K562 (cell line): Measurements from ENCODE around the gene TMEM120B. TPM values are rescaled to one million over a fixed set of nuclear protein-coding genes. Genes with fewer than 3 reads are reported as not detected.

ENCODE experiments used
- NFIC ChIP-seq: fragments of 450-650 bp; IDR thresholded peaks from 2 replicates; pipeline ENCODE4 v1.6.1; 2017; ENCODE audit warnings: mild to moderate bottlenecking, inconsistent platforms
- POLR2AphosphoS5 ChIP-seq: IDR thresholded peaks from 2 replicates; pipeline ENCODE4 v1.6.1; 2011; ENCODE audit warnings: mild to moderate bottlenecking, low read depth, low read length, moderate library complexity; ENCODE audit not compliant: control insufficient read depth, insufficient read depth
- RB1 ChIP-seq: fragments of 450-650 bp; IDR thresholded peaks from 2 replicates; pipeline ENCODE4 v1.6.1; 2017; ENCODE audit warnings: low read depth, mild to moderate bottlenecking
- RBFOX2 ChIP-seq: fragments of 200-400 bp; formaldehyde crosslinking; IDR thresholded peaks from 2 replicates; pipeline ENCODE4 v1.6.1; 2017; ENCODE audit warnings: low read depth, mild to moderate bottlenecking, low read length, moderate library complexity
- SRF ChIP-seq, 2 experiments: fragments of 250-450, 450-650 bp in 1 of 2; sonication (Bioruptor Pico) in 1 of 2; sonication (generic) in 1 of 2; formaldehyde crosslinking; IDR thresholded peaks; 2 replicates each; pipeline versions ENCODE4 v1.5.0 to v1.5.1; 2020 to 2022; ENCODE audit warnings: mild to moderate bottlenecking in 1 of 2, missing genetic modification reagents in 1 of 2
- TAF1 ChIP-seq: IDR thresholded peaks from 2 replicates; pipeline ENCODE4 v1.6.1; 2011; ENCODE audit warnings: mild to moderate bottlenecking, low read length, moderate library complexity; ENCODE audit not compliant: insufficient read depth, control insufficient read depth, severe bottlenecking; ENCODE audit errors: extremely low read depth
- TEAD2 ChIP-seq: fragments of 450-650 bp; IDR thresholded peaks from 2 replicates; pipeline ENCODE4 v1.6.1; 2016; ENCODE audit warnings: missing genetic modification characterization, control low read depth, missing compliant biosample characterization
- THRB ChIP-seq: fragments of 450-650 bp; formaldehyde crosslinking; conservative IDR thresholded peaks from 2 replicates; pipeline ENCODE4 v1.4.0; 2022; ENCODE audit warnings: mild to moderate bottlenecking, missing genetic modification characterization
- TOE1 ChIP-seq, 2 experiments: fragments of 450-650 bp in 1 of 2; sonication (generic) in 1 of 2; formaldehyde crosslinking in 1 of 2; IDR thresholded peaks; 2 replicates each; pipeline versions ENCODE4 v1.7.1 to v1.8.0; 2016 to 2022; ENCODE audit warnings: borderline replicate concordance in 2 of 2, mild to moderate bottlenecking in 2 of 2, antibody characterized with exemption in 1 of 2, inconsistent platforms in 1 of 2, low read depth in 1 of 2, missing genetic modification reagents in 1 of 2, moderate library complexity in 1 of 2
- UBTF ChIP-seq, 2 experiments: IDR thresholded peaks; 2 replicates each; pipeline ENCODE4 v1.6.1; 2012; ENCODE audit warnings: improper control_type of control experiment in 2 of 2, low read depth in 2 of 2, low read length in 2 of 2, borderline replicate concordance in 1 of 2
- YBX1 ChIP-seq: fragments of 450-650 bp; IDR thresholded peaks from 2 replicates; pipeline ENCODE4 v1.7.1; 2016; ENCODE audit warnings: mild to moderate bottlenecking
- ZNF280B ChIP-seq: fragments of 250-450 bp; sonication (Bioruptor Pico); IDR thresholded peaks from 2 replicates; pipeline ENCODE4 v1.5.1; 2021; ENCODE audit warnings: mild to moderate bottlenecking
- ZNF449 ChIP-seq: fragments of 250-450 bp; sonication (Bioruptor Pico); IDR thresholded peaks from 2 replicates; pipeline ENCODE4 v1.8.0; 2022; ENCODE audit warnings: moderate library complexity, mild to moderate bottlenecking, inconsistent platforms
- ZNF507 ChIP-seq: conservative IDR thresholded peaks from 2 replicates; pipeline ENCODE4 v1.6.1; 2017; ENCODE audit warnings: missing genetic modification characterization, missing compliant biosample characterization
- ZNF740 ChIP-seq, 3 experiments: fragments of 200-800 bp in 1 of 3; sonication (Bioruptor generic) in 1 of 3; sonication (generic) in 1 of 3; formaldehyde crosslinking in 1 of 3; IDR thresholded peaks; 2 replicates each; pipeline versions ENCODE4 v1.6.1 to v1.8.0; 2016 to 2022; ENCODE audit warnings: mild to moderate bottlenecking in 2 of 3, missing compliant biosample characterization in 2 of 3, missing genetic modification characterization in 2 of 3, missing genetic modification reagents in 1 of 3
- polyA plus RNA-seq, 8 experiments: library from polyadenylated mRNA; depleted of rRNA in 4 of 8; stranded (reverse) in 5 of 8; unstranded in 3 of 8; fragments of >200 nt; fragmentation: Nextera tagmentation in 2 of 8; fragmentation: Illumina TruSeq in 1 of 8; extraction: Ambion mirVana in 2 of 8; extraction: Trizol in 1 of 8; gene quantifications; 2 replicates each; pipeline versions ENCODE4 v1.2.1 to v1.2.3, GENCODE V29; 2011 to 2014; ENCODE audit warnings: inconsistent platforms in 1 of 8, missing spikeins in 1 of 8
- total RNA-seq, 7 experiments: library from RNA; depleted of rRNA in 6 of 7; stranded (reverse); fragments of >200 nt in 6 of 7; fragmentation: Illumina TruSeq in 2 of 7; extraction: Trizol in 2 of 7; gene quantifications; 2 replicates each; pipeline versions ENCODE4 v1.2.1 to v1.2.3, GENCODE V29; 2011 to 2021; ENCODE audit warnings: low replicate concordance in 1 of 7

TMEM120B gene
- total and polyA plus RNA-seq, 9 of the 15 experiments (the other 6 are each of a cell fraction or from before 2014, with no cell fraction given) = 1.7 to 18.6 (median 7.4) TPM

- peak; percentile 6; the same call in 1 of the 2 replicates for TF ChIP-seq RB1
- no peak for TF ChIP-seq NFIC
- TF ChIP-seq ZNF740 (CRISPR knock-in tag; IDR thresholded peaks at IDR 0.05) = peak; percentile 84
- TF ChIP-seq ZNF740 (tag; IDR thresholded peaks at IDR 0.05) = peak in 1 of 2 experiments; percentile 55; a peak in 1 of 4 replicates
- 0 out of 2 replicates have a peak, but pooled peaks have one; percentile 23 for TF ChIP-seq TOE1 (IDR thresholded peaks at IDR 0.05; ENCODE audit: borderline replicate concordance)
- no peak for TF ChIP-seq TOE1 (CRISPR knock-in tag; IDR thresholded peaks at IDR 0.05; ENCODE audit: borderline replicate concordance, low read depth)
- TF ChIP-seq UBTF (IDR thresholded peaks at IDR 0.05; ENCODE audit: borderline replicate concordance in 1 of 2, low read depth in 2 of 2, low read length in 2 of 2) = 0 out of 4 replicates have a peak, but pooled peaks of 1 of the 2 experiments have one; percentile 28
- no peak for TF ChIP-seq SRF (CRISPR knock-in tag; IDR thresholded peaks at IDR 0.05)
- no peak for TF ChIP-seq THRB (CRISPR knock-in tag)
- TF ChIP-seq YBX1 = no peak
- TF ChIP-seq ZNF449 (CRISPR knock-in tag) = no peak
- no peak for TF ChIP-seq TEAD2
- no peak for TF ChIP-seq ZNF280B (CRISPR knock-in tag)
- TF ChIP-seq TAF1 = peak; percentile 17
- TF ChIP-seq RBFOX2 = peak; percentile 42
- no peak for TF ChIP-seq POLR2AphosphoS5
- no peak for TF ChIP-seq ZNF507 (tag)
- TF ChIP-seq, all 486 proteins: peak for 21
Measured at GRCh38 chr12:121804417-121805111, 92.0 kb downstream of the TMEM120B start (continued).
